Measurements from ENCODE around the gene ENG.

GRCh38 chr9:127844821-127845359 lies 9.6 kb downstream of the ENG start:
- TF ChIP-seq EZH2 (IDR thresholded peaks at IDR 0.05; ENCODE audit: low read depth, unreplicated experiment) (no peak), CTCF (conservative IDR thresholded peaks at IDR 0.05; ENCODE audit: low read depth in 2 of 2) (no peak), POLR2AphosphoS5 (IDR thresholded peaks at IDR 0.05; ENCODE audit: low read depth) (no peak), JUNB (IDR thresholded peaks at IDR 0.05; ENCODE audit: unreplicated experiment) (no peak), EZH2phosphoT487 (IDR thresholded peaks at IDR 0.05; ENCODE audit: unreplicated experiment) (no peak), REST (IDR thresholded peaks at IDR 0.05; ENCODE audit: unreplicated experiment) (no peak), CREB1 (CRISPR knock-in tag; IDR thresholded peaks at IDR 0.05; ENCODE audit: low read depth) (no peak), STAT1 (IDR thresholded peaks at IDR 0.05; ENCODE audit: unreplicated experiment) (no peak), ETS1 (IDR thresholded peaks at IDR 0.05) (no peak), ZNF331 (CRISPR knock-in tag; IDR thresholded peaks at IDR 0.05; ENCODE audit: low read depth) (no peak)

Measured in GM23338 (cell line).